K562 (cell line): ENCODE measurements around the gene PDPK1. TPM values are rescaled to one million over a fixed set of nuclear protein-coding genes. Genes with fewer than 3 reads are reported as not detected.
"Not testable (repeated sequence)": the region's sequence is repeated elsewhere in the genome, so short reads cannot be mapped to it uniquely, and the experiment has no call there.

Experiments used
- ATAC-seq: fragments of 200-7000 bp; cut with Tn5 transposase; 3 replicates; pipeline ENCODE4 v1.9.1; 2020; ENCODE audit warnings: moderate library complexity
- BruUV-seq: library from RNA; stranded (reverse); fragments of 400-500 nt; replicated peaks from 2 replicates; lab custom pipeline; 2021; lab: Mats Ljungman, UMichigan
- CTCF ChIA-PET: fragments of 300-600 bp; formaldehyde crosslinking; extraction: SDS; loops from one replicate; lab custom pipeline; 2021; ENCODE audit warnings: low intra/inter-chr PET ratio; lab: Yijun Ruan, JAX
- POLR2A ChIA-PET: fragments of 300-600, 350-650 bp; sonication (Branson Sonifier 250); formaldehyde crosslinking; extraction: SDS; loops from one replicate; lab custom pipeline; 2021; ENCODE audit warnings: antibody characterized with exemption, inconsistent platforms; lab: Yijun Ruan, JAX
- DNase-seq, 4 experiments: peaks; one replicate each; pipeline versions ENCODE4 v3.0.0 to v3.0.0-alpha.2; 2011 to 2018; ENCODE audit warnings: low spot score in 3 of 4, mixed read lengths in 3 of 4; ENCODE audit errors: extremely low read depth in 1 of 4
- FAIRE-seq: peaks from 2 replicates; lab custom pipeline; 2011; peaks lifted over from hg19 to GRCh38; lab: Jason Lieb, UNC
- H2AFZ ChIP-seq: 2 replicates; pipeline ENCODE4 v1.6.0; 2011; ENCODE audit warnings: low read depth, low read length, control low read depth, inconsistent platforms
- H3K27ac ChIP-seq: fragments of 200-600 bp; 3 replicates; pipeline ENCODE4 v1.8.0; 2011; ENCODE audit warnings: low read depth, mild to moderate bottlenecking, control low read depth, inconsistent platforms, low read length, moderate library complexity, mixed read lengths; ENCODE audit errors: extremely low read depth
- H3K27me3 ChIP-seq, 2 experiments: fragments of 300-600 bp in 1 of 2; 2 replicates in 1 of 2; 3 replicates in 1 of 2; pipeline versions ENCODE4 v1.6.0 to v1.8.0; 2011; ENCODE audit warnings: inconsistent platforms in 2 of 2, low read length in 2 of 2, mild to moderate bottlenecking in 1 of 2, mixed read lengths in 1 of 2, moderate library complexity in 1 of 2; ENCODE audit not compliant: control insufficient read depth in 2 of 2, insufficient read depth in 2 of 2
- H3K36me3 ChIP-seq: fragments of 300-600 bp; 3 replicates; pipeline ENCODE4 v1.8.0; 2011; ENCODE audit warnings: mild to moderate bottlenecking, low read length, inconsistent platforms; ENCODE audit not compliant: control insufficient read depth, insufficient read depth
- H3K4me1 ChIP-seq, 2 experiments: fragments of 200-600 bp in 1 of 2; replicated peaks in 1 of 2; 2 replicates in 1 of 2; 3 replicates in 1 of 2; pipeline versions ENCODE4 v1.5.1 to v1.8.0; 2011; ENCODE audit warnings: inconsistent platforms in 2 of 2, low read length in 2 of 2, mild to moderate bottlenecking in 1 of 2, mixed read lengths in 1 of 2, moderate library complexity in 1 of 2; ENCODE audit not compliant: control insufficient read depth in 2 of 2, insufficient read depth in 2 of 2
- H3K4me2 ChIP-seq: 2 replicates; pipeline ENCODE4 v1.6.1; 2011; ENCODE audit warnings: low read length, control low read depth, inconsistent platforms, mixed read lengths; ENCODE audit not compliant: insufficient read depth
- H3K4me3 ChIP-seq: fragments of 200-600 bp; sonication (generic), shearing (Covaris generic); 2 replicates; pipeline ENCODE4 v1.5.1; 2016; ENCODE audit warnings: control low read depth, inconsistent platforms
- H3K79me2 ChIP-seq: fragments of 200-600 bp; 3 replicates; pipeline ENCODE4 v1.8.0; 2011; ENCODE audit warnings: low read length, inconsistent platforms; ENCODE audit not compliant: control insufficient read depth, insufficient read depth
- H3K9ac ChIP-seq, 2 experiments: 2 replicates each; pipeline versions ENCODE4 v1.6.0 to v1.6.1; 2011; ENCODE audit warnings: low read depth in 2 of 2, low read length in 2 of 2, control low read depth in 1 of 2, inconsistent platforms in 1 of 2, mild to moderate bottlenecking in 1 of 2, mixed read lengths in 1 of 2; ENCODE audit not compliant: insufficient read depth in 1 of 2
- H3K9me1 ChIP-seq: one replicate; pipeline ENCODE4 v1.6.0; 2011; ENCODE audit warnings: inconsistent platforms, mild to moderate bottlenecking, low read length, moderate library complexity; ENCODE audit not compliant: control insufficient read depth, insufficient read depth
- H3K9me3 ChIP-seq: replicated peaks from 2 replicates; pipeline ENCODE4 v1.5.1; 2011; ENCODE audit warnings: low read depth, low read length, inconsistent platforms; ENCODE audit not compliant: control insufficient read depth, insufficient read depth
- H4K20me1 ChIP-seq: replicated peaks from 2 replicates; pipeline ENCODE4 v1.6.1; 2011; ENCODE audit warnings: low read length, inconsistent platforms, mixed read lengths; ENCODE audit not compliant: control insufficient read depth, insufficient read depth
- BCOR ChIP-seq: fragments of 450-650 bp; IDR thresholded peaks from 2 replicates; pipeline ENCODE4 v1.6.1; 2016
- BHLHE40 ChIP-seq: IDR thresholded peaks from 2 replicates; pipeline ENCODE4 v1.6.1; 2011; ENCODE audit warnings: low read length, improper control_type of control experiment
- HDAC2 ChIP-seq: fragments of 450-650 bp; IDR thresholded peaks from 2 replicates; pipeline ENCODE4 v1.6.1; 2016; ENCODE audit warnings: mild to moderate bottlenecking
- HDAC6 ChIP-seq: IDR thresholded peaks from 2 replicates; pipeline ENCODE4 v1.6.1; 2012; ENCODE audit warnings: low read depth, mild to moderate bottlenecking, control low read depth, inconsistent platforms, low read length, moderate library complexity
- KDM1A ChIP-seq, 2 experiments: fragments of 450-650 bp; IDR thresholded peaks; 2 replicates each; pipeline ENCODE4 v1.6.1; 2016; ENCODE audit warnings: mild to moderate bottlenecking in 2 of 2
- RBM14 ChIP-seq: fragments of 200-400 bp; formaldehyde crosslinking; IDR thresholded peaks from 2 replicates; pipeline ENCODE4 v1.6.1; 2018; ENCODE audit warnings: low read depth, mild to moderate bottlenecking, low read length, moderate library complexity, borderline replicate concordance; ENCODE audit not compliant: insufficient read depth
- RBM25 ChIP-seq: fragments of 200-400 bp; formaldehyde crosslinking; IDR thresholded peaks from 2 replicates; pipeline ENCODE4 v1.6.1; 2018; ENCODE audit warnings: low read length, low read depth, moderate library complexity; ENCODE audit not compliant: severe bottlenecking
- RHOXF2B ChIP-seq: fragments of 250-450 bp; sonication (Bioruptor Pico); conservative IDR thresholded peaks from 2 replicates; pipeline ENCODE4 v1.5.1; 2021
- ZNF184 ChIP-seq: sonication (generic); formaldehyde crosslinking; IDR thresholded peaks from 2 replicates; pipeline ENCODE4 v1.5.0; 2020; ENCODE audit warnings: missing genetic modification reagents
- WGBS: fragments of 100-300 bp; shearing (Covaris generic); methylation state at CpG from one replicate; pipeline ENCODE4 v1.1.6; 2016; ENCODE audit warnings: low coverage, mixed read lengths; ENCODE audit not compliant: insufficient coverage; ENCODE audit errors: missing lambda C conversion rate; 5-methylcytosine and 5-hydroxymethylcytosine counted together
- in situ Hi-C: fragments of 300-500 bp; cut with MboI; formaldehyde crosslinking; loops from 4 replicates; pipeline ENCODE4 v1.15.0; 2018; ENCODE audit warnings: inconsistent platforms, mixed read lengths
- intact Hi-C: fragments of 100-400 bp; cut with micrococcal nuclease; formaldehyde crosslinking; loops from 2 replicates; pipeline ENCODE4 v1.14.2; 2022
- polyA plus RNA-seq, 8 experiments: library from polyadenylated mRNA; depleted of rRNA in 4 of 8; stranded (reverse) in 5 of 8; unstranded in 3 of 8; fragments of >200 nt; fragmentation: Nextera tagmentation in 2 of 8; fragmentation: Illumina TruSeq in 1 of 8; extraction: Ambion mirVana in 2 of 8; extraction: Trizol in 1 of 8; gene quantifications; 2 replicates each; pipeline versions ENCODE4 v1.2.1 to v1.2.3, GENCODE V29; 2011 to 2014; ENCODE audit warnings: inconsistent platforms in 1 of 8, missing spikeins in 1 of 8
- total RNA-seq, 7 experiments: library from RNA; depleted of rRNA in 6 of 7; stranded (reverse); fragments of >200 nt in 6 of 7; fragmentation: Illumina TruSeq in 2 of 7; extraction: Trizol in 2 of 7; gene quantifications; 2 replicates each; pipeline versions ENCODE4 v1.2.1 to v1.2.3, GENCODE V29; 2011 to 2021; ENCODE audit warnings: low replicate concordance in 1 of 7

The PDPK1 gene
- total and polyA plus RNA-seq, 9 of the 15 experiments (the other 6 are each of a cell fraction or from before 2014, with no cell fraction given): 4.0 to 37.2 (median 18.7) TPM

- TF ChIP-seq ZNF184: no peak
- TF ChIP-seq HDAC6: no peak
- no peak for TF ChIP-seq RBM14
- no peak for TF ChIP-seq RHOXF2B (CRISPR knock-in tag)
- no peak for TF ChIP-seq BHLHE40
Measured at GRCh38 chr16:2533912-2534311, 3.9 kb upstream of the PDPK1 start (continued).

- BruUV-seq, H3K9me1 ChIP-seq, H3K9ac ChIP-seq, intact Hi-C loops, H3K27me3 ChIP-seq, H4K20me1 ChIP-seq, CTCF ChIA-PET, H3K4me3 ChIP-seq, H3K9me3 ChIP-seq, H2AFZ ChIP-seq, POLR2A ChIA-PET, ATAC-seq, H3K27ac ChIP-seq, DNase-seq, H3K4me2 ChIP-seq, FAIRE-seq, in situ Hi-C loops: not testable (repeated sequence)
- H3K36me3 ChIP-seq: peaks cover 18% of the 10 kb centered on the region; the same call in 2 of the 3 replicates
- H3K4me1 ChIP-seq: peaks cover 17 to 59% of the 10 kb centered on the region in 2 experiments; a peak in 4 of 5 replicates
- TF ChIP-seq HDAC2: 0 out of 2 replicates have a peak, but pooled peaks have one; percentile 35
- peak; percentile 73 for TF ChIP-seq RBM25
- peak; percentile 80 for TF ChIP-seq BCOR
- peak in 1 of 2 experiments; percentile 56; a peak in 2 of 4 replicates for TF ChIP-seq KDM1A (IDR thresholded peaks at IDR 0.05)
- H3K79me2 ChIP-seq: peaks cover 10% of the 10 kb centered on the region
- WGBS: 82% methylated on average over 5 of the region's 5 CpGs
Measured at GRCh38 chr16:2534335-2534734, 3.5 kb upstream of the PDPK1 start.
